NCI-H748 (cell line): ENCODE results near the gene PCBP3.
"Not testable (repeated sequence)": the region's sequence is repeated elsewhere in the genome, so short reads cannot be mapped to it uniquely, and the experiment has no call there.

Experiments
- DNase-seq: peaks from one replicate; lab custom pipeline; 2025; ENCODE audit not compliant: unreplicated experiment; lab: John Stamatoyannopoulos, UW

The PCBP3 gene

DNA sequence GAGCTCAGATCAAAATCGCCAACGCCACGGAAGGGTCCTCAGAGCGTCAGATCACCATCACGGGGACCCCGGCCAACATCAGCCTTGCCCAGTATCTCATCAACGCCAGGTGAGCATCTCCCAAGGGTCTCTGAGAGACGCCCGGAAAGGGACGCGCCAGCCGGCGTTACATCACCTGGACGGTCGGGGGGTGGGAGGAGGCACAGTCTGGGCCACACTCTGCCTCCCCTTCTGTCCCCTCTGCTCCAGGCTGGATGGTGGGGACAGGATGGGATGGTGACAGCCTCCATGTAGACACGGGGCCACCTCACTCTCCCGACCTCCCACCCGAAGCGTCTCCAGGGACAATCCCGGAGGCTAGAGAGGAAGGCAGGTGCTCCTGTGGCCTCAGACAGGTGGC, 296.6 kb downstream of the PCBP3 start:
- DNase-seq, result no peak

DNA sequence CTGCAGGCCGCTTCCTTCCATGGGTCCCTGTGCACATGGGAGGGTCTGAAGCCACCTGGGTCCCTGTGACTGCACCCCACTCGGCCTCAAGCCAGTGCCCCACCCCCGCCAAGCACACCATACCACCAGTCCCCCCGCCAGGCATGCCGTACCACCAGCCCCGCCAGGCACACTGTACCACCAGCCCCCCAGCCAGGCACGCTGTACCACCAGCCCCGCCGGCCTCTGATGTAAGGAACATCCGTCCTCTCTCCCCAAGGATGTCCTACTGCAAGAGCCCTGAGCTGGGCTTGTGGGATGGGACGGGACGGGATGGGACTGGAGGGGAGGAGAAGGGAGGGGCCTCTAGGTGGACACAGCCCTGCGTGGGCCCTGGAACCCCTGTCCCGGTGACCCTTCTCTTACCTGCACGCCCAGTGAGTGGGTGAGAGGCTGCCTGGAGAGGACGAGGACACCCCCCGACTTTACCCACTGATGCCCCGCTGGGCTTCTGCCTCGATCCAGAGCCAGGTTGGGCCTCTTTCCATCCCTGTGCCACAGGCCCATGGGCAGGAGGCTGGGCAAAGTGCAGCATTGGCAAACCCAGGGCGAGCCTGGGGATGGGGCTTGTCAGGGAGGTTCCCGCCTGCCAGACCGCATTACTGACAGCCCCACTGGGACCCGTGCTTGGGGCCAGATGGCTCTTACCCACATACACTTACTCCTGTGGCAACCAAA, 297.3 kb downstream of the PCBP3 start:
- DNase-seq, result no peak

DNA sequence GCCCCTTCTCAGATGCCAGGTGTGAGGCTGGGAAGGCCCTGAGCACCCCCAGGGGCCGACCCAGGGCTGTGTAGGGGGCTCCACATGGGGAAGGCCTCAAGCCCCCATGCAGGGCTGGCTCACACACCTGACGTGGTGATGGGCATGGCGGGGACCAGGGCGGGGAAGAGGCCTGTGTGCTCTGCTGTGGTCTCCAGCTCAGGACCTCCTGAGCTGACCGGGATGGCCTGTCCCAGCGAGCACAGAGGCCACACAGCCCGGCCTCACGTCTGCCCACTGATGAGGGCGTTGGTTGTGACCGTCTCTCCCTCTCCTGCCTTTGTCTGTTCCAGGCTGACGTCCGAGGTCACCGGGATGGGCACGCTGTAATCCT, 297.8 kb downstream of the PCBP3 start:
- no peak for DNase-seq

DNA sequence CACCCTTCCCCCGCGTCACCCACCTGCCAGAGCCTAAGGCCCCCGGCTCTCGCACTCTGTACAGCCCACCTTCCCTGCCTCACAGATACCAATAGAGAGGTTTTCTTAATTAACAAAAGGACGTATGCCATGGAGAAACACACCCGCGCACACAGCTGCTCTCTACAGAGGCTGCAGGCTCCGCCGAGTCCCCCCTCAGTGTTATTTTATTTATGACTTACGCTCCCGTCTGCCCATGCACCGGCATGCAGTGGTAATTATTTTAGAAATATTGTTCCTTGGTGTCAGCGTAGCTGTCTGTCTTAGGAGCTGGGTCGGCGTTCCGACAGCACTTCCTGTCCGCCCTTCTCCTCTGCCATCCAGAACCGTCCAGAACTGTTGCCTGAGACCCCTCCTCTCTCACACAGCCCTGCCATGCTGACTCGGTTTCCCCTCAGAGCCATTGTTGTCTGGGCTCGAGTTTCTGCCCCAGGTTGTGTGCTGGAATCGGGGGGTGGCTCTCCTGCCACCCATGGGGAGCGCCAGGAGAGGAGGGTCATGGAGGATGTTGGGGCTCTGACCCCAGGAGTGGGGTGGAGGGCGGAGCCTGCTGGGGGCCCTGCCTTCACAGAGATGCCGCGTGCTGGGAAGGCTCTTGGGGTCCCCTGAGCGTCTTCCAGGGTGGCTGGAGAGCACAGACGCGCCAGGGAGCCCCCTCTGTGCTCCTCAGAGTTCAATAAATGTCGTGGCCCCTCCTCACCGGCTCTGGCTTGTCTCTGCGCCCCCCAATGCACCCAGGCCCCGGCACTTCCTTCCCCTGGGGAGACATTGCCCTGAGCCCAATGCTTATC, 298.4 kb downstream of the PCBP3 start:
- no peak for DNase-seq

DNA sequence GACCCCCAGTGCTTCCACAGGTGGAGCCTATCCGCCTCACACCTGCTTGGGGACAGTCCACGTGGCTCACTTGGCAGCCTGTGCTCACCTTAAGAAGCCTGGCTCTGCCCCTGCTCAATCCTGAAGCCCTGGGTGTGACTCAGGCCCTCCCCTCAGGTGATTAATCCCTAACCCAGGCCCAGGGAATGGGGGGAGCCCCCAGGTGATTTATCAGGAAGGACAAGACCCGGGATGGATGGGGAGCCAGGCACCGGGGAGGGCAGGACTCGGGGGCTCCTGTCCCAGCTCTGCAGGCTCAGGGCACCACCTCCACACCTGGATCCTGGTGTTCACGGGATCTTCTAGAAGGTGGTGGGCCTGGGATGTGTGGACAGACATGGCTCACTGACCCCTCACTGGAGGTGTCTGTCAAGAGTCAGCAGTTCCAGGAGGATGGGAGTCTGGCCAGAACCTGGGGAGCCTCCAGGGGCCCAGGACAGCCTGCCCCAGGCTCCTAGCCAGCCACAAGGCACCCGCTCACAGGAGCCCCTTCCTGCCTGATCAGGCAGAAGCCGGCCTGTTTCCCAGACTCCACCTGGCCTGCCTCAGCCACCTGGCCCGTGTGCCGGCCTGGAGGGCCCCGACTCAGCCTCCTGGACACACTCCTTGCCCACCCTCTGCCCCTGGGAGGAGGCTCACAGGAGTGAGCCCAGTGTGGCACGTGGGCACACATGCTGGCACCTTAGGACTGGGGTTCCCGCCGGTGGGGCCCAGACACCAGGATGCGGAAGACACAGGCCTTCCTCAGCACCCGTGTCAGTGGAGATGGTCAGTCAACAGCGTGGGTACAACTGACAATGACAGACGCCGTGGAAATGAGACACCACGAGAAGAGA, 299.5 kb downstream of the PCBP3 start:
- no peak for DNase-seq

DNA sequence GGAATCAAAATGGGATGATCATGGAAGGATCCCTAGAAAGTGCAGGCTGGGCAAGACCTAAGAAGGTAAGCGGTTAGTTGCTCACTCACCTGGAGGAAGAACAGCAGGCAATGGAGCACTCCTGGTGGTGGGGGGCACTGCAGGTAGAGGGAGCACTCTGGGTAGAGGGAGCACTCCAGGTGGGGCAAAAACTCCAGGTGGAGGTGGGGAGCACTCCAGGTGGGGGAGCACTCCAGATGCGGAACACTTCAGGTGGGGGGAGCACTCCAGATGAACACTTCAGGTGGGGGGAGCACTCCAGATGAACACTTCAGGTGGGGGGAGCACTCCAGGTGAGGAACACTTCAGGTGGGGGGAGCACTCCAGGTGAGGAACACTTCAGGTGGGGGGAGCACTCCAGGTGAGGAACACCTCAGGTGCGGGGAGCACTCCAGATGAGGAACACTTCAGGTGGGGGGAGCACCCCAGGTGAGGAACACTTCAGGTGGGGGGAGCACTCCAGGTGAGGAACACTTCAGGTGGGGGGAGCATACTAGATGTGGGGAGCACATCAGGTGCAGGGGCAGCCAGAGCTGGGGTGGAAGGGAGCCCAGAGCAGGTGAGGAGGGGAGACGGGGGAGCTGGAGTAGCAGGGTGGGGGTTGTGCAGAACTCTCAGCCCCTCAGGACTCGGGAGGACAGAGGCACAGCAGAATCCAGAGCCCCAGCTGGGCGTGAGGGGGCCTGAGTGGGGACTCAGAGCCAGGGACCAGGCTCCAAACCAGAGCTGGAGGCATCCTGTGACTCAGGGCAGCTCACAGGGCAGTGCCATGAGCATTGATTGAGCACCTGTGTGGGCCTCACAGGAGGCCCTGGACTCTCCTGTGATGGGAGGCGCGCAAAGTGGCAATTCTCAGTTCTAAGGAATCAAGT, 300.4 kb downstream of the PCBP3 start:
- no peak for DNase-seq

DNA sequence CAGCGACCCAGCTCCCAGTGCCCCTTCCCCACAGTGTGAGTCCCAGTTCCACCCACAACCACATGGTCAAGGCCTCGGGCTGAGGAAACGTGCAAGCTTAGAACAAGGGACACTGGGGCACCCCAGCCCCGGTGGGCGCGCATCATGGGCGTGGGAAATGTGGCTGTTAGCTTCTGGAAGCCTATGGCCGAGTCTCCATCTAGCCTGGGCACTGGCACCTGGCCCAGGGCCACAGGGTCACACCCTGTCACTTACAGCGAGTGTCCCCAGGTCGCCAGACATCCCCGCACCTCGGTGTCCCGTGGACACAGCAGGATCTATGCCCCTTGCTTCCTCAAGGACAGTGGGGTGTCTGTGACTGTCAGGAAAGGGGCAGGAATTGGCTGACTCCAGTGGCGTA, 301.1 kb downstream of the PCBP3 start:
- DNase-seq, result no peak

DNA sequence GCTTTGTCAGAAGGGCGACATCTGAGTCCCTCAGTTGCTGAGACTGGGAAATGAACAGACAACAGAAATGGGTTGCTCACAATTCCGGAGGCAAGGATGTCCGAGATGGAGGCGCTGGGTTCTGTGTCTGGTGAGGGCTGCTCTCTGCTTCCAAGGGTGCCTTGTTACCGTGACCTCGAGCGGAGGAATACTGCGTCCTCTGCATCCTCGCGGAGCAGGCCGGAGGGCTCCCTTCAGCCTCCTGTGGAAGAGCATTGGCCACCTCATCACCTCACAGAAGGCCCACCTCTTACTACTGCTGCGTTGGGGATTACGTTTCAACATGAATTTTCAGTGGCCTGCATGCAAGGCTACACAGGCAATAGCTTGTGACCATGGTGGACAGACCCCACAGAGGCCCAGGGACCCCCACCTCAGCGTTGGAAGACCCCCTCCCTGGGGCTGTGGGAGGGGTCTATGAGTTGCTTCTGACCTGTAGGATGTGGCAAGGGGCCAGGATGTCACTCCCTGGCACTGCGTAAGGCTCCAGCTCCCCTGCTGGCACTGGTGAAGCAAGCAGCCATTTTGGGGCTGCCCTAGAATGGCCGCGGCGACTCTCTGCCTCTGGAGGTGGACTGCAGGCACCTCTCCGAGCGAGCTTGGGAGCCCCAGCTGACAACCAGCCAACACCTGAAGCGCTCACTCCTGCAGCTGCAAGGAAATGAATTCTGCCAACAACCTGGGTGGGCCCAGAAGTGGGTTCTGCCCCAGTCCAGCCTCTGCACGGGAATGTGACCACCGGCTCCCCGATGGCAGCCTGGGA, 301.7 kb downstream of the PCBP3 start:
- no peak for DNase-seq

DNA sequence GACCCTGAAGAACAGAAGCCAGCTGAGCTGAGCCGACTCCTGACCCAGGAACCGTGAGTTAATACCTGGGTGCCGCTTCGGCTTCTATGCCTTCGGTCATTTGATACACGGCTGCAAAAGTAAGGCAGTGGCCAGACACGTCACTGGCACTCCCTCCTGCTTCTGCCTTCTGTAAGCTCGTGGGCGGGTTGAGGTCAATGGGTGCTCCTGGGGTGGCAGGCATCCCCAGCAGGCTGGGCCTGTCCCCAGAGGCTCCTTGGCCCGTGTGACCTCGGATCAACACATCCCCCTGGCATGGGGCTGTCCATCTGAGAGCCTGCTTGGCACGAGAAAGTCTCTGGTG, 302.3 kb downstream of the PCBP3 start:
- DNase-seq, result no peak

DNA sequence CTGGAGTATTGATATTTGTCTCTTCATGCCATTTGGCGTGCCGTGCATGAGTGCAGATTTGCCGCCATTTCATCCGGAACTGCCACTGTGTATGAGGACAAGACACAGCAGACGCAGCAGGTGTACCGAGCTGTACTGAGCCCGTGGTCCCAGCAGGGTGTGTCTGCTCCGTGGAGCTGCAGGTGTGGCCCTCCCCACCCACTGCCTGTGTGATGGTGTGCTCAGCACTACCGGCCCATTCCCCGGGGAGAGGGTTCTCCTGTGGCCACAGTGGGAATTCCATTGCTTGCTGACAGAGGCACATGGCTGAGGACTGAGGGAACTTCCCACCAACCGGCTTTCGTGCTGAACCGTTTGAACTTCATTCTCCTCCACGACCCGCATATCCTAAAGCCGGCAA, 303.8 kb downstream of the PCBP3 start:
- DNase-seq, result no peak

DNA sequence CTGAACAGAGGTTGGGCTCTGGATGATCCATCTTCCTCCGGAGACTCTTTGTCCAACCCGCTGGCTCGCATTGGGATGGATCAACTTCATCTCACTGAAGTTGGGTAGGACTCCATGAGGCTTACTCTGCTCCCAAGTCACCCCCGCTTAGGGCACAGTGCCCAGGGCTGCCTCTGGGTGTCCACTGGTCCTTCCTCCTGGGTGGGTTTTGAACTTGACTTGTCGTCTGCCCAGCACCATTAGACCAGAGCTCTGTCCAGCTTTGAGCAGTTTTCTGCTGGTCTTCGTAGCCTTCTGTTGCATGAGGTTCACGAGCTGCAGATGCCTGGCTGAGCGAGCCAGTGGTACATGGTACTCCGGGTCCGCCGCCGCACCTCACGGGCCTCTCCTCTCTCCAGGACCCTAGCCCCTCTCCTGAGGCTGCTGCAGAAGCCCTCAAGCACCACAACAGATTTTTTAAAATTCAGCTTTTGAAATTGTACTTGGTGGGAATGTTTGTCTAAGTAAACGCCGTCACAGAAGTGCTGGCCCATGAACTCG, 304.3 kb downstream of the PCBP3 start:
- DNase-seq, result no peak

DNA sequence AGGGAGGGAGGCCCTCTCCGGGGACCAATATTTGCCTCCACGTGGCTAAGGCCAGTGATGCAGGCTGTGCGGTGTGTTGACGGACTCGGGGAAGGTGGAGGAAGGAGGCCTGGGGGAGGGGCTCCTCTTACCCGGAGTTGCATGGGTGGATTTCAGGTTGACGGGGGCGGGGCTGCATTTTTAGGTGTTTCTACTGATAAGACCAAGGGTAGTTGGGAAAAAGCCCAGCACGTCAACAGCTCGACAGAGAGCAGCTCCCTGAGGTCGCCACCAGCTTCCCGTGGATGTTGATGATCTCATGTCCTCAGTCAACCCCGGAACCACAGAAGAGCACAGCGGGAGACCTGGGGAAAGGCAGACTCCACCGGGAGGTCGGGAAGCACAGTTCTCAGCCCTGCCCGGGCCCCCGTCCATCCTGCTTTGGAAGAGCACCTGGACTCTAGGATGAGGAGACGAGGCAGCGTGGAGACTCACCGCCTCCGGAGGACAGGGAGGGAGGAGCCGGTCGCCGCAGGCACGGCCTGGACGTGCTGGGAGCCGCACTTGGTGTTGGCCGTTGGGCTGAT, 305.1 kb downstream of the PCBP3 start:
- no peak for DNase-seq

DNA sequence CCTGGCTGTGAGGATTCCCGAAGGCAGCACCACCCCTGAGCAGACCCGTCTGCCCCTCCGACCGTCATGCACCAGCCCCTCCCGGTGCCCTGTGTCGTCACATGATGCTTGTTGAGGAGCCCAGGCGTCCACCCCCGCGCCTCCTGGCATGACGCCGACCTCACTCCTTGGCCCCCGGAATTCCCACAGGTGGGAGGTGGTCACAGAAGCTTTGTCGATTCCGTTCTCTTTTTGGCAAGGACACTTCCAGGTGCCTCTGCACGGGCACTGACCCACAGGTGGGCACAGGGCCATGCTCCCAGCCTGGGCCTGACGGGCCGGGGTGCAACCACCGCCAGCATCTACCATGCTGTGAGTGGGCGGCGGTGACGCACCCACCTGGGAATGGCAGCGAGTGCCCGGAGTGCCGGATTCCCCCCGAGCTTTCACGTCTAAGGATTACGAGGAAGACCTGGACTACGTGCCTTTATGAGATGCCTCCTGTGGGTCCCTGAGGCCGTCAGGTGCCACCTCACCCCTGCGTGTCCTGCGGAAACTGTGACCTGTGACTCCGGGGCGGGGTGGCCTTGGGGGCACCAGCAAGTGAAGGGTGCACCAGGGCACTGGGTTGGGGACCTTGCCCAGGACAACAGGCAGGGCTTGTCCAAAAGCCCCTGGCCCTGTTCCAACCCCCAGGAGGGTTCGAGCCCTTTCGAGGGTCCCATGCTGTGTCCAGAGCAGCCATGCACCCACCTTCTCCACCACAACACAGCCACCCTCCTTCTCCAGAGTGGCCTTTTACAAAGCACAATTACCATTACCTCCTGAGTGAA, 306.6 kb downstream of the PCBP3 start:
- no peak for DNase-seq

DNA sequence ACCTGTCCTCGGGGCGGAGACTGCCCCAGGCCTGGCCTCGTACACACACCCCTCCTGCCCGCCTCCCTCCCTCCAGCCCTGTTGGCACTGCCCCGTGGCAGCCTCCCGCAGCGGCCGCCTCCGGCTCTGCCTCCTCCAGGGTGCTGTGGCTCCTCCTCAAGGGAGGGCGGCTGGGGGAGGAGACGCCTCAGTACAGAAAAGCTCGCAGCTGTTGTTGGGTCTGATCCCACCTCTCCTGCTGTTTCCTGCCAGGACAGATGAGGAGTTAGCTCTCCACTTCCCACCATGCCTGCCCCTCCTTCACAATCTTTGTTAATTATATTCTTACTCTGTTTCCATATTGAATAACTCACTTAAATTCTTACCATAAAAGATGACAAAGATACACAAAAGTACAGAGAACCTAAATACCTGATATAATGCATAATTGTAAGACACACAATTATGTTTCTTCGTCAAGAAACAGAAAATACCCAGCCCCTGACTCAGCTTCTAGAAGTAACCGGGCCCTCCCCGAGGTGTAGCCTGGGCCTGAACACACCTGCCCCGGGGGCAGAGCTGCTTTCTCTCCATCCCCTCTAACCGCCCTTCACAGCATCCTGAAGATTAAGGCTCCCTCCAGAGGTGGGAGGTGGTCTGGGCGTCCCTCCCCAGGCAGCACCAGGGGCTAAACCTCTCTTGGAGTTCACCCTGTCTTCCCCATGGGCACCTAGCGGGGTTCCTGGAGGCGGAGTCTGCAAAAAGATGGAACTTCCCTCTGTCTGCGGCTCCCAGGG, 307.4 kb downstream of the PCBP3 start:
- DNase-seq, result no peak

DNA sequence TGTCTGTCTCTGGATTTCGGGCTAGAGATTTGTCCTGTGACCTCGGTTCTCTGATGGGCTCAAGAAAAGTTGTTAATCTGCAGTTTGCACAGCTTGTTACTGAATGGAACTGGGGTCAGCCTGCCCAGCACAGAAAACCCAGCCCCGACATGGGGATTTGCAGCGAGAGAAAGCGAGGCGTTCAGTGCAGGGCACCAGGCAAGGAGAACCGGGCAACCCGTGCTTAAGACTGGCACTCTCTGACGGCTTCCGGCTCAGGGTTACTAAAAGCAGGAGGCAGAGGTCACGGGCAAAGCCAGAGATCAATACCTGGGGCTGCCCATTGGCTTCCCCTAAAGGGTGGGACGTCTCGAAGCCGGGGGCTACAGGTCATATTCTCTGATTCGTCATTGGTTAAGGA, 308.2 kb downstream of the PCBP3 start:
- DNase-seq, result no peak

DNA sequence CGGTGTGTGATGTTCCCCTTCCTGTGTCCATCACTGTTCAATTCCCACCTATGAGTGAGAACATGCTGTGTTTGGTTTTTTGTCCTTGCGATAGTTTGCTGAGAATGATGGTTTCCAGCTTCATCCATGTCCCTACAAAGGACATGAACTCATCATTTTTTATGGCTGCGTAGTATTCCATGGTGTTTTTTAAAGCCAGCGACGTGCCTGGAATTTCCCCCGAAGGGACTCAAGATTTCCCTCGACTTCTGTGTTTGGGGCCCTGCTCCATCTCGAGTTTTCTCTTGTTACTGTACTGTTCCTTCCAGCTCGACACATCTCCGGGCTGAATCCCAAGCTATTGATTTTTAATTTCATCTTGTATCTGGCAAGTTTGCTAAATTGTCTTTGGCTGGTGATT, 309.0 kb downstream of the PCBP3 start:
- DNase-seq, result not testable (repeated sequence)

DNA sequence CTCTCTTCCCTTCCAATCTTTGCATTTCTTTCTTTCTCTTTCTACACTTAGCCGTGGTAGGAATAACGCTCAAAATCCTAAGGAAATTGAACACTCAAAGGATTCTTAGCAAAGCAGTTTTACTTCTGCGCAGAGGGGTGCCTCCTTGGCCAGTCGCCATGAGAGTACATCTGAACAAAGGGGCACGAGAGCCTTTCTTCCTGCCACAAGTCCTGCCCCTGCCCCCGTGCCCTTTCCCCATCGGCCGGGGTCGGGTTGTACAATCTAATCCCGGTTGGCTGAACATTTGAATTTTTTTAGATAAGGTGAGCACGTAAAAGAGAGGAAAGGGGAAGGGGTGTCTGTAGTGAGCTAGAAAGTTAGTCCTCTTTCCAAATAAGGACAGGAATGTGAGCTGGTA, 309.4 kb downstream of the PCBP3 start:
- no peak for DNase-seq

DNA sequence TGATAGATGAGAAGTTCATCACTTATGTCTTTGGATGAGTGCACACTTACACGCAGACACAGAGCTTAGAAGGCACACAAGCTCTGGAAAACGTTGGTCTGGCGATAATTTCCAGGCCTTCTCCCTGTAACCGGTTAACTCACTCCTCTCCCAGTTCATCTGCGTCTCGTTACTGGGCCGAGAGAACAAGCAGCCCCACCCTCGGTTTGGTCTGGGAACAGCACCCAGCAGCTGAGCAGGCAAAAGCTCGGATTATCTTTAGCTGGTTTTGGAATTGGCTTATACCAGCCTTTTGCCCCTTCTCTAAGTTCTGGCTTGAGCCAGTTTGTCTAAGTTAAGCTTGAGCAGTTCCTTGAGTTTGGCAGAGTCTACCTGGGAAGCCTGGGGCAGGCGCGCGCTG, 310.7 kb downstream of the PCBP3 start:
- no peak for DNase-seq
